Trophoblast cell (in vitro differentiated cells and primary cell): ENCODE data around the gene PAQR8.
"Not testable (repeated sequence)": the region's sequence is repeated elsewhere in the genome, so short reads cannot be mapped to it uniquely, and the experiment has no call there.

Source experiments
- DNase-seq, 2 donors: peaks; one replicate each; pipeline ENCODE4 v3.0.0-alpha.2; 2016
- H2AFZ ChIP-seq: 2 replicates; pipeline ENCODE4 v1.6.1; 2013; ENCODE audit warnings: low read length, moderate library complexity, mild to moderate bottlenecking; ENCODE audit not compliant: insufficient read depth, poor library complexity
- H2AK5ac ChIP-seq: 2 replicates; pipeline ENCODE4 v1.6.1; 2013; ENCODE audit warnings: mild to moderate bottlenecking, low read length
- H2BK120ac ChIP-seq: 2 replicates; pipeline ENCODE4 v1.6.1; 2013; ENCODE audit warnings: low read length, mild to moderate bottlenecking, moderate library complexity; ENCODE audit not compliant: insufficient read depth, poor library complexity
- H2BK12ac ChIP-seq: 2 replicates; pipeline ENCODE4 v1.6.1; 2013; ENCODE audit warnings: mild to moderate bottlenecking, low read length, moderate library complexity
- H2BK5ac ChIP-seq: 2 replicates; pipeline ENCODE4 v1.6.1; 2013; ENCODE audit warnings: low read length, low read depth, moderate library complexity, mild to moderate bottlenecking; ENCODE audit not compliant: poor library complexity
- H3K14ac ChIP-seq: 2 replicates; pipeline ENCODE4 v1.6.1; 2013; ENCODE audit warnings: mild to moderate bottlenecking, low read length
- H3K18ac ChIP-seq: 2 replicates; pipeline ENCODE4 v1.6.1; 2013; ENCODE audit warnings: mild to moderate bottlenecking, low read length
- H3K23ac ChIP-seq: 2 replicates; pipeline ENCODE4 v1.6.1; 2013; ENCODE audit warnings: low read length
- H3K27ac ChIP-seq: 2 replicates; pipeline ENCODE4 v1.5.1; 2013; ENCODE audit warnings: low read depth, mild to moderate bottlenecking, inconsistent platforms, low read length, moderate library complexity
- H3K27me3 ChIP-seq: 2 replicates; pipeline ENCODE4 v1.6.1; 2013; ENCODE audit warnings: inconsistent platforms, mild to moderate bottlenecking, low read length, moderate library complexity; ENCODE audit not compliant: insufficient read depth
- H3K36me3 ChIP-seq, 2 experiments: 1 replicate in 1 of 2; 2 replicates in 1 of 2; pipeline ENCODE4 v1.6.1; 2013; ENCODE audit warnings: low read length in 2 of 2, mild to moderate bottlenecking in 2 of 2, moderate library complexity in 1 of 2; ENCODE audit not compliant: insufficient read depth in 2 of 2, control insufficient read depth in 1 of 2
- H3K4ac ChIP-seq: 2 replicates; pipeline ENCODE4 v1.6.1; 2013; ENCODE audit warnings: low read depth, mild to moderate bottlenecking, low read length, moderate library complexity
- H3K4me1 ChIP-seq, 2 experiments: 1 replicate in 1 of 2; 2 replicates in 1 of 2; pipeline ENCODE4 v1.6.1; 2013; ENCODE audit warnings: low read length in 2 of 2, mild to moderate bottlenecking in 2 of 2, moderate library complexity in 1 of 2; ENCODE audit not compliant: insufficient read depth in 2 of 2, control insufficient read depth in 1 of 2
- H3K4me2 ChIP-seq: 2 replicates; pipeline ENCODE4 v1.6.1; 2013; ENCODE audit warnings: inconsistent platforms, mild to moderate bottlenecking, low read length, moderate library complexity
- H3K4me3 ChIP-seq: 2 replicates; pipeline ENCODE4 v1.5.1; 2013; ENCODE audit warnings: mild to moderate bottlenecking, low read depth, low read length, inconsistent platforms
- H3K79me1 ChIP-seq: one replicate; pipeline ENCODE4 v1.6.1; 2013; ENCODE audit warnings: low read length
- H3K79me2 ChIP-seq: 2 replicates; pipeline ENCODE4 v1.6.1; 2013; ENCODE audit warnings: low read length, mild to moderate bottlenecking; ENCODE audit not compliant: control insufficient read depth, insufficient read depth, poor library complexity
- H3K9ac ChIP-seq: 2 replicates; pipeline ENCODE4 v1.6.1; 2013; ENCODE audit warnings: mild to moderate bottlenecking, low read length
- H3K9me3 ChIP-seq: 2 replicates; pipeline ENCODE4 v1.6.1; 2013; ENCODE audit warnings: low read depth, mild to moderate bottlenecking, control low read depth, inconsistent platforms, low read length; ENCODE audit not compliant: insufficient read depth
- H4K12ac ChIP-seq: 2 replicates; pipeline ENCODE4 v1.6.1; 2013; ENCODE audit warnings: low read depth, mild to moderate bottlenecking, low read length, moderate library complexity
- H4K8ac ChIP-seq: 2 replicates; pipeline ENCODE4 v1.6.1; 2013; ENCODE audit warnings: low read depth, mild to moderate bottlenecking, low read length, moderate library complexity
- H4K91ac ChIP-seq: one replicate; pipeline ENCODE4 v1.6.1; 2013; ENCODE audit warnings: low read depth, mild to moderate bottlenecking, low read length, moderate library complexity
- WGBS: extraction: QIAGEN DNeasy Blood & Tissue Kit; methylation state at CpG from one replicate; pipeline ENCODE4 v1.1.7; 2013; ENCODE audit warnings: missing lambda C conversion rate; ENCODE audit not compliant: insufficient read length, insufficient coverage; ENCODE audit errors: extremely low coverage; 5-methylcytosine and 5-hydroxymethylcytosine counted together

The PAQR8 gene

DNA sequence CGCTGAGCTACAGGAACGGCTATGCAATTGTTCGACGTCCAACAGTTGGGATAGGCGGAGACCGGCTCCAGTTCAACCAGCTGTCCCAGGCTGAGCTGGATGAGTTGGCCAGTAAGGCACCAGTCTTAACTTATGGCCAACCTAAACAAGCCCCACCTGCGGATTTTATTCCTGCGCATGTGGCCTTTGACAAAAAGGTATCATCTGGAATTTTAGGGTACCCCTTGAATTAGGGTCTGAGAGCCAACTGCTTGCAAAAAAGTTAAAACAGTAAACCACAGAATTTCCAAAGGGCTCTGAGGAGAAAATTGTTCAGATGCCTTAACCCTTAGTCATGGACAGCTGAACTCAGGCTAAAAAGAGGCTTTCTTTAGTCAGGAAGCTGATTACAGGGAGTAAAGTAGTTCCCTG lies 62.0 kb downstream of the PAQR8 start:
- Histone ChIP-seq H3K23ac (no peak overlapping the region), H2BK5ac (peak overlapping the region; percentile 94), H4K8ac (peak overlapping the region; percentile 69), H3K36me3 (no peaks in the 10 kb centered on the region), H2AFZ (no peak overlapping the region), H3K4ac (no peak overlapping the region), H4K91ac (no peak overlapping the region), H3K4me1 (peaks cover 0 to 4% of the 10 kb centered on the region in 2 experiments), H3K27ac (peak overlapping the region; percentile 77), H3K79me2 (peaks cover 2% of the 10 kb centered on the region), H3K4me3 (no peak overlapping the region), H3K14ac (no peak overlapping the region), H3K4me2 (peak overlapping the region; percentile 2), H3K18ac (no peak overlapping the region), H3K9me3 (no peaks in the 10 kb centered on the region), H2BK12ac (peak overlapping the region; percentile 79), H2BK120ac (peak overlapping the region; percentile 75), H4K12ac (no peak overlapping the region), H2AK5ac (no peak overlapping the region), H3K79me1 (peaks cover 8% of the 10 kb centered on the region), H3K27me3 (no peaks in the 10 kb centered on the region), H3K9ac (no peak overlapping the region)
- WGBS, result no CpG with 5 or more reads among the region's 8 CpGs
- peak; percentile 32 to 79 for DNase-seq

DNA sequence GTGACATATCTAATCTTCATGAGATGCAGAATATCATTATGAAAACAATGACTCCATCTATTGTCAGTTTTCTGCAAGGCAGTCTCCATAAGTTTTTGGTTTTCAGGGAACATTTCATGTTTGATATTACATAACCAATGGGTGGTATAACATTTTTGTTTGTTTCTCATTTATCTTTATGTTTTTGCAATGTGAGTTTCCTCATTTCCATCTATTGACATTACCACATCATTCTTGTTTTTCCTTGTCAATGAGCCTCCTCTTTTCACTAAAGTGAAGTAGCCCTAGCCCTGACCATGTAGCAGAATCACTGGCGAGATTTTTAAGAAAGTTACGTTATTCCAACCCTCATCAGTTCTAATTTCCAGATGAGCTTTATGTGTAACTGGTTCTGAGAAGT lies 62.6 kb downstream of the PAQR8 start:
- Histone ChIP-seq H3K79me2 (peaks cover 2% of the 10 kb centered on the region), H3K4me3 (no peak overlapping the region), H2BK5ac (no peak overlapping the region), H4K8ac (no peak overlapping the region), H3K4me1 (peaks cover 0 to 1% of the 10 kb centered on the region in 2 experiments), H4K91ac (no peak overlapping the region), H3K14ac (no peak overlapping the region), H3K36me3 (no peaks in the 10 kb centered on the region), H3K27ac (peak overlapping the region; percentile 77), H3K4me2 (no peak overlapping the region), H4K12ac (no peak overlapping the region), H3K9ac (no peak overlapping the region), H2BK12ac (no peak overlapping the region), H3K9me3 (no peaks in the 10 kb centered on the region), H3K79me1 (peaks cover 8% of the 10 kb centered on the region), H2AFZ (no peak overlapping the region), H3K27me3 (no peaks in the 10 kb centered on the region), H3K23ac (no peak overlapping the region), H3K4ac (no peak overlapping the region), H2AK5ac (no peak overlapping the region), H3K18ac (no peak overlapping the region), H2BK120ac (no peak overlapping the region)
- no peak for DNase-seq
- no CpG with 5 or more reads among the region's 2 CpGs for WGBS

DNA sequence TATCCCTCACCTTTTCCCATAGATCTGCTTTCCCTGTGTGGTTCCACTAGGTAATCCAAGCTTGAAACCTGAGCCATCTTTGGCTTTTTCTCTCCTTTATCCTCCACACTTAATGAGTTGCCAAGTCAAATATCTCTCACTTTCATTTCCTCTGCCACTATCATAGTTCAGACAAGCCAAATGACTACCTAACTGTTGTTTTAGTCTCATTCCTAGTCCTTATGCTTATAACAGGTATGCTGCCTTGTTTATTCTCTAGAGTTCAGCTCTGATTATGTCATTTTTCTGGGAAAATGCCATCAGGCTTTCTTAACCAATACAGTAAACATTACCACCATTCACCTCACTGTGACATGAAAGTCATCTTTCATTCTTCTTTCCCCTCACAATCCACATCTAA lies 64.7 kb downstream of the PAQR8 start:
- no peak overlapping the region for H4K12ac ChIP-seq
- H2BK12ac ChIP-seq, result no peak overlapping the region
- H3K4me2 ChIP-seq, result no peak overlapping the region
- H3K18ac ChIP-seq, result no peak overlapping the region
- no peaks in the 10 kb centered on the region for H3K9me3 ChIP-seq
- H3K36me3 ChIP-seq, result no peaks in the 10 kb centered on the region
- no peak overlapping the region for H3K14ac ChIP-seq
- H3K79me1 ChIP-seq, result peaks cover 5% of the 10 kb centered on the region
- no peaks in the 10 kb centered on the region for H3K79me2 ChIP-seq
- no peak overlapping the region for H3K23ac ChIP-seq
- no peak overlapping the region for H3K4me3 ChIP-seq
- no peak overlapping the region for H2AK5ac ChIP-seq
- no peak overlapping the region for H2AFZ ChIP-seq
- no peak overlapping the region for H2BK120ac ChIP-seq
- H4K91ac ChIP-seq, result no peak overlapping the region
- DNase-seq, result no peak
- no peak overlapping the region for H2BK5ac ChIP-seq
- H3K4me1 ChIP-seq, result peaks cover 0 to 1% of the 10 kb centered on the region in 2 experiments
- no peak overlapping the region for H3K4ac ChIP-seq
- no peak overlapping the region for H3K27ac ChIP-seq
- no peaks in the 10 kb centered on the region for H3K27me3 ChIP-seq
- H4K8ac ChIP-seq, result no peak overlapping the region
- H3K9ac ChIP-seq, result no peak overlapping the region

DNA sequence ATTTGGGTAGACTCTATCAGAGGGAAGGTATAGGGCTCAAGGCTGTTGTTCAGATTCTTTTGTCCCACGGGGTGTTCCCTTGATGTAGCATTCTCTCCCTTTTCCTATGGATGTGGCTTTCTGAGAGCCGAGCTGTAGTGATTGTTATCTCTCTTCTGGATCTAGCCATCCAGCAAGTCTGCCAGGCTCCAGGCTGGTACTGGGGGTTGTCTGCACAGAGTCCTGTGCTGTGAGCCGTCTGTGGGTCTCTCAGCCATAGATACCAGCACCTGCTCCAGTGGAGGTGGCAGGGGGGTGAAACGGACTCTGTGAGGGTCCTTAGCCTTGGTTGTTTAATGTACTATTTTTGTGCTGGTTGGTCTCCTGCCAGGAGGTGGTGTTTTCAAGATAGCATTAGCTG lies 71.3 kb downstream of the PAQR8 start:
- not testable (repeated sequence) for H3K9ac ChIP-seq

More for the DNA sequence above, 71.3 kb downstream of the PAQR8 start:
- not testable (repeated sequence) for H3K14ac ChIP-seq, H2BK120ac ChIP-seq, H4K91ac ChIP-seq, H3K27ac ChIP-seq, H2BK5ac ChIP-seq, H3K4me1 ChIP-seq, H3K4me3 ChIP-seq, H3K18ac ChIP-seq, H3K23ac ChIP-seq, H3K79me1 ChIP-seq, H2AK5ac ChIP-seq, H3K4ac ChIP-seq, H2AFZ ChIP-seq, H3K36me3 ChIP-seq, H4K8ac ChIP-seq, H3K79me2 ChIP-seq, H3K27me3 ChIP-seq, H4K12ac ChIP-seq, H3K4me2 ChIP-seq, DNase-seq, H3K9me3 ChIP-seq, H2BK12ac ChIP-seq
- no CpG with 5 or more reads among the region's 4 CpGs for WGBS
